ENCODE data around the gene TSPAN13.

TSPAN13 gene

GRCh38 chr7:16805441-16805840 is 51.9 kb downstream of the TSPAN13 start:
- no peak for DNase-seq (ENCODE audit: extremely low spot score)
- TF ChIP-seq CTBP1 (IDR thresholded peaks at IDR 0.05; ENCODE audit: borderline replicate concordance) (no peak), ELF4 (IDR thresholded peaks at IDR 0.05) (no peak), FOXM1 (IDR thresholded peaks at IDR 0.05; ENCODE audit: borderline replicate concordance) (no peak), ARNT (IDR thresholded peaks at IDR 0.05) (no peak), SUZ12 (IDR thresholded peaks at IDR 0.05) (no peak), LEF1 (IDR thresholded peaks at IDR 0.05; ENCODE audit: borderline replicate concordance) (no peak), BHLHE40 (IDR thresholded peaks at IDR 0.05; ENCODE audit: borderline replicate concordance) (no peak), ZNF384 (IDR thresholded peaks at IDR 0.05) (no peak), HDGF (IDR thresholded peaks at IDR 0.05; ENCODE audit: borderline replicate concordance) (no peak)
- CTCF ChIA-PET, result no interaction called here
- POLR2A ChIA-PET, result no interaction called here

- ChIA-PET CTCF (no interaction called here), POLR2A (interaction anchor here (0.6 kb wide), 1 partner anchor 89 kb away, joined by 3 read pairs; no protein-coding TSS in a partner anchor)
Measured at GRCh38 chr7:16810112-16810511, 56.6 kb downstream of the TSPAN13 start.

GRCh38 chr7:16810573-16810972 is 57.0 kb downstream of the TSPAN13 start:
- CTCF ChIA-PET, result no interaction called here
- POLR2A ChIA-PET, result no interaction called here
- no peak for TF ChIP-seq SUZ12 (IDR thresholded peaks at IDR 0.05)
- no peak for TF ChIP-seq PKNOX1 (IDR thresholded peaks at IDR 0.05)
- TF ChIP-seq SP1 (IDR thresholded peaks at IDR 0.05), result no peak
- TF ChIP-seq CTBP1 (IDR thresholded peaks at IDR 0.05; ENCODE audit: borderline replicate concordance), result no peak
- TF ChIP-seq NFRKB (IDR thresholded peaks at IDR 0.05), result no peak
- TF ChIP-seq HDGF (IDR thresholded peaks at IDR 0.05; ENCODE audit: borderline replicate concordance), result no peak
- TF ChIP-seq L3MBTL2 (conservative IDR thresholded peaks at IDR 0.05), result no peak
- DNase-seq (ENCODE audit: extremely low spot score), result no peak

More at GRCh38 chr7:16810112-16810511, 56.6 kb downstream of the TSPAN13 start:
- DNase-seq (ENCODE audit: extremely low spot score), result no peak
- TF ChIP-seq FOXK2 (IDR thresholded peaks at IDR 0.05) (no peak), L3MBTL2 (conservative IDR thresholded peaks at IDR 0.05) (no peak), BHLHE40 (IDR thresholded peaks at IDR 0.05; ENCODE audit: borderline replicate concordance) (no peak), LEF1 (IDR thresholded peaks at IDR 0.05; ENCODE audit: borderline replicate concordance) (no peak), ZNF384 (IDR thresholded peaks at IDR 0.05) (no peak), CTBP1 (IDR thresholded peaks at IDR 0.05; ENCODE audit: borderline replicate concordance) (no peak), FOXM1 (IDR thresholded peaks at IDR 0.05; ENCODE audit: borderline replicate concordance) (no peak), ELF4 (IDR thresholded peaks at IDR 0.05) (no peak), HDGF (IDR thresholded peaks at IDR 0.05; ENCODE audit: borderline replicate concordance) (no peak)

DNA sequence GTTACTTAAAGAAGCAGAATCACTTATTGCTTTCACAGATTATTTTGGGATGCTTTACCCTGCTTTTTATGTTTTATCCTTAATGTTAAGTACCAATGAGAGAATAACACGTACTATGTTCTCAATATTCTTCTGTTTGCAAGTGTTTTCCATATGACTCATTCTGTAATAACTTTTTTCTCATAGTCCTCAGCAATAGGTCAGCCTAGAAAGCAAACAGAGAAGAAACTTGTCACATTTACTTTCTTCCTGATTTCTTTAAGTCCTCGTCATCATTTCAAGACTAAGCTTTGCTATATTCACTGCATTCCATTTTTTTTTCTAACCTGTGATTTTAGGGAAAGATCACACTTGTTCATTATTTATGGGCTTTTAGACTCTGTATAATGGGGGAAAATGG is 58.0 kb downstream of the TSPAN13 start:
- POLR2A ChIA-PET, result no interaction called here
- DNase-seq (ENCODE audit: extremely low spot score), result no peak
- CTCF ChIA-PET, result no interaction called here
- no peak for TF ChIP-seq ELF4 (IDR thresholded peaks at IDR 0.05)
- no peak for TF ChIP-seq ZNF384 (IDR thresholded peaks at IDR 0.05)
- no peak for TF ChIP-seq CTBP1 (IDR thresholded peaks at IDR 0.05; ENCODE audit: borderline replicate concordance)
- no peak for TF ChIP-seq TARDBP (IDR thresholded peaks at IDR 0.05)
- no peak for TF ChIP-seq FOXK2 (IDR thresholded peaks at IDR 0.05)
- TF ChIP-seq SUZ12 (IDR thresholded peaks at IDR 0.05), result no peak
- no peak for TF ChIP-seq SP1 (IDR thresholded peaks at IDR 0.05)
- TF ChIP-seq ARNT (IDR thresholded peaks at IDR 0.05), result no peak
- TF ChIP-seq HDGF (IDR thresholded peaks at IDR 0.05; ENCODE audit: borderline replicate concordance), result no peak

- POLR2A ChIA-PET, result no interaction called here
- CTCF ChIA-PET, result no interaction called here
- DNase-seq (ENCODE audit: extremely low spot score), result no peak
- no peak for TF ChIP-seq SP1 (IDR thresholded peaks at IDR 0.05)
- TF ChIP-seq HDGF (IDR thresholded peaks at IDR 0.05; ENCODE audit: borderline replicate concordance), result no peak
- TF ChIP-seq ARNT (IDR thresholded peaks at IDR 0.05), result no peak
- TF ChIP-seq CTBP1 (IDR thresholded peaks at IDR 0.05; ENCODE audit: borderline replicate concordance), result no peak
- TF ChIP-seq TARDBP (IDR thresholded peaks at IDR 0.05), result no peak
- no peak for TF ChIP-seq LEF1 (IDR thresholded peaks at IDR 0.05; ENCODE audit: borderline replicate concordance)
Measured at GRCh38 chr7:16812542-16813231, 59.1 kb downstream of the TSPAN13 start.

- POLR2A ChIA-PET, result no interaction called here
- CTCF ChIA-PET, result no interaction called here
- DNase-seq (ENCODE audit: extremely low spot score), result no peak
Measured at GRCh38 chr7:16813232-16813616, 59.7 kb downstream of the TSPAN13 start.

DNA sequence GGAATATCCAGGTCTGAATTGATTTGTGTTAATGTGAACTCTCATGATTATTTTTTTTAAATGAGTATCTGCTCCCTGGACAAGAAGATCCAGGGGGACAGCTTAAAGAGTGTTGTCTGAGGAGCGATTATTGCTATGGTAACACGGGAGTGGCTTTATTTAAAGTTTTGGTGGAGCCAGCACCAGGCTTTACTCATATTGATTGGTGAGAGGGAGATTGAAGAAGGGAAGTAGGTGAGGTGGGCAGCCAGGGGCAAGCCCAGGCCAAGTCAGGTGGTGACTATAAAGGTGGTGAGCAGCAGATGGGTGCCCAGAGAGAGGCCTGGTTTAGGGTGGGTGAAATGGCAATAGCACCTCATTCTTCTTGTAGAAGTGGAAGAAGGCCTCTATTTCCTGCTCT is 61.4 kb downstream of the TSPAN13 start:
- ChIA-PET CTCF (no interaction called here), POLR2A (no interaction called here)
- no peak for DNase-seq (ENCODE audit: extremely low spot score)
- no peak for TF ChIP-seq SUZ12 (IDR thresholded peaks at IDR 0.05)
- no peak for TF ChIP-seq BHLHE40 (IDR thresholded peaks at IDR 0.05; ENCODE audit: borderline replicate concordance)
- no peak for TF ChIP-seq HDGF (IDR thresholded peaks at IDR 0.05; ENCODE audit: borderline replicate concordance)
- TF ChIP-seq FOXK2 (IDR thresholded peaks at IDR 0.05), result no peak
- no peak for TF ChIP-seq FOXA1 (IDR thresholded peaks at IDR 0.05)
- no peak for TF ChIP-seq ZNF384 (IDR thresholded peaks at IDR 0.05)
- TF ChIP-seq SP1 (IDR thresholded peaks at IDR 0.05), result no peak

More at GRCh38 chr7:16813232-16813616, 59.7 kb downstream of the TSPAN13 start:
- TF ChIP-seq L3MBTL2 (conservative IDR thresholded peaks at IDR 0.05), result no peak
- TF ChIP-seq SP1 (IDR thresholded peaks at IDR 0.05), result no peak
- no peak for TF ChIP-seq FOXK2 (IDR thresholded peaks at IDR 0.05)
- no peak for TF ChIP-seq TARDBP (IDR thresholded peaks at IDR 0.05)
- no peak for TF ChIP-seq ELF4 (IDR thresholded peaks at IDR 0.05)
- TF ChIP-seq ZNF384 (IDR thresholded peaks at IDR 0.05), result no peak
- no peak for TF ChIP-seq FOXA1 (IDR thresholded peaks at IDR 0.05)
- TF ChIP-seq LEF1 (IDR thresholded peaks at IDR 0.05; ENCODE audit: borderline replicate concordance), result no peak
- no peak for TF ChIP-seq FOXM1 (IDR thresholded peaks at IDR 0.05; ENCODE audit: borderline replicate concordance)
- no peak for TF ChIP-seq NFRKB (IDR thresholded peaks at IDR 0.05)
- TF ChIP-seq HDGF (IDR thresholded peaks at IDR 0.05; ENCODE audit: borderline replicate concordance), result no peak

GRCh38 chr7:16816824-16817223 is 63.3 kb downstream of the TSPAN13 start:
- ChIA-PET POLR2A (no interaction called here), CTCF (interaction anchor here (1.0 kb wide), 1 partner anchor 15 kb away, joined by 3 read pairs; no protein-coding TSS in a partner anchor)
- TF ChIP-seq LEF1 (IDR thresholded peaks at IDR 0.05; ENCODE audit: borderline replicate concordance) (no peak), NFRKB (IDR thresholded peaks at IDR 0.05) (no peak), HDGF (IDR thresholded peaks at IDR 0.05; ENCODE audit: borderline replicate concordance) (no peak), ELF4 (IDR thresholded peaks at IDR 0.05) (no peak)
- DNase-seq (ENCODE audit: extremely low spot score), result no peak
